NCI-H1417 treated with DMSO at 0.1 percent for 48 hours (cell line): ENCODE data around the gene NCAPH2.

ENCODE experiments used
- DNase-seq: peaks from one replicate; lab custom pipeline; 2025; lab: John Stamatoyannopoulos, UW

NCAPH2 gene

GRCh38 chr22:50474710-50475651, 33.0 kb upstream of the NCAPH2 start, which contains the start of gene SBF1:
Gene SBF1, minus strand, starts transcription at chr22:50475035. Its CDS starts 195 bp downstream, at chr22:50474840.
- peak; percentile 22 for DNase-seq

GRCh38 chr22:50475652-50476002, 32.4 kb upstream of the NCAPH2 start:
- DNase-seq = no peak

GRCh38 chr22:50476868-50477267, 31.2 kb upstream of the NCAPH2 start:
- no peak for DNase-seq

- DNase-seq = no peak
Measured at GRCh38 chr22:50477923-50478322, 30.1 kb upstream of the NCAPH2 start.

GRCh38 chr22:50479721-50480120, 28.3 kb upstream of the NCAPH2 start:
- DNase-seq = no peak

GRCh38 chr22:50481045-50481439, 27.0 kb upstream of the NCAPH2 start:
- no peak for DNase-seq

- no peak for DNase-seq
Measured at GRCh38 chr22:50481440-50482106, 26.5 kb upstream of the NCAPH2 start, which contains the start of gene ADM2. Gene ADM2, plus strand, starts transcription at chr22:50481543. Its CDS starts 305 bp downstream, at chr22:50481848.

GRCh38 chr22:50482107-50483074, 25.6 kb upstream of the NCAPH2 start:
- DNase-seq = no peak

- no peak for DNase-seq
Measured at GRCh38 chr22:50483106-50483505, 24.9 kb upstream of the NCAPH2 start.

GRCh38 chr22:50483556-50483955, 24.5 kb upstream of the NCAPH2 start:
- DNase-seq = no peak

- no peak for DNase-seq
Measured at GRCh38 chr22:50483977-50484853, 23.8 kb upstream of the NCAPH2 start.

- no peak for DNase-seq
Measured at GRCh38 chr22:50485221-50486131, 22.5 kb upstream of the NCAPH2 start.

GRCh38 chr22:50486561-50487289, 21.3 kb upstream of the NCAPH2 start, which contains the start of gene MIOX:
Gene MIOX, plus strand, starts transcription at chr22:50486859. Its CDS starts 39 bp downstream, at chr22:50486898.
- DNase-seq = no peak

- DNase-seq = no peak
Measured at GRCh38 chr22:50487290-50488005, 20.6 kb upstream of the NCAPH2 start.

- DNase-seq = no peak
Measured at GRCh38 chr22:50488006-50488677, 19.9 kb upstream of the NCAPH2 start.

- DNase-seq = no peak
Measured at GRCh38 chr22:50488886-50489285, 19.1 kb upstream of the NCAPH2 start.

GRCh38 chr22:50489363-50490243, 18.4 kb upstream of the NCAPH2 start:
- no peak for DNase-seq
